SK-N-SH (cell line): ENCODE data around the gene VPS8. TPM values are rescaled to one million over a fixed set of nuclear protein-coding genes. Genes with fewer than 3 reads are reported as not detected.

Source experiments
- CTCF ChIA-PET: fragments of 300-600, 350-600 bp; formaldehyde crosslinking; extraction: SDS; loops from one replicate; lab custom pipeline; 2021; lab: Yijun Ruan, JAX
- POLR2A ChIA-PET: fragments of 350-600 bp; sonication (Branson Sonifier 250); formaldehyde crosslinking; extraction: SDS; loops from one replicate; lab custom pipeline; 2020; ENCODE audit warnings: antibody characterized with exemption, inconsistent platforms; lab: Yijun Ruan, JAX
- DNase-seq: peaks from one replicate; pipeline ENCODE4 v3.0.0; 2012
- H2AFZ ChIP-seq: fragments of 200-600 bp; sonication (generic); 2 replicates; pipeline ENCODE4 v1.8.1; 2016; ENCODE audit warnings: antibody characterized with exemption, mild to moderate bottlenecking, low read depth
- H3F3A ChIP-seq: fragments of 200-600 bp; sonication (generic); replicated peaks from 2 replicates; pipeline ENCODE3; 2016; ENCODE audit warnings: antibody characterized with exemption, mild to moderate bottlenecking; ENCODE audit not compliant: insufficient read depth
- H3K27ac ChIP-seq, 2 experiments: fragments of 200-500 bp in 1 of 2; fragments of 200-600 bp in 1 of 2; sonication (Bioruptor generic) in 1 of 2; sonication (generic), shearing (Covaris generic) in 1 of 2; 2 replicates each; pipeline versions ENCODE4 v1.5.1 to v1.6.1; 2014 to 2016; ENCODE audit warnings: low read depth in 2 of 2, inconsistent platforms in 1 of 2, low read length in 1 of 2, mild to moderate bottlenecking in 1 of 2, mixed read lengths in 1 of 2
- H3K27me3 ChIP-seq: fragments of 200-600 bp; sonication (generic), shearing (Covaris generic); 2 replicates; pipeline ENCODE4 v1.6.1; 2016; ENCODE audit warnings: mixed run types; ENCODE audit not compliant: insufficient read depth
- H3K36me3 ChIP-seq, 2 experiments: fragments of 200-500 bp in 1 of 2; fragments of 200-600 bp in 1 of 2; sonication (Bioruptor generic) in 1 of 2; sonication (generic) in 1 of 2; replicated peaks in 1 of 2; 2 replicates each; pipeline versions ENCODE3 to v1.5.1; 2014 to 2016; ENCODE audit warnings: low read length in 1 of 2, mild to moderate bottlenecking in 1 of 2; ENCODE audit not compliant: insufficient read depth in 2 of 2, control insufficient read depth in 1 of 2
- H3K4me1 ChIP-seq, 2 experiments: fragments of 200-500 bp in 1 of 2; fragments of 200-600 bp in 1 of 2; sonication (Bioruptor generic) in 1 of 2; sonication (generic), shearing (Covaris generic) in 1 of 2; 2 replicates each; pipeline versions ENCODE4 v1.5.1 to v1.6.1; 2014 to 2016; ENCODE audit warnings: low read depth in 1 of 2, low read length in 1 of 2, mixed run types in 1 of 2; ENCODE audit not compliant: insufficient read depth in 2 of 2, control insufficient read depth in 1 of 2
- H3K4me2 ChIP-seq: fragments of 200-600 bp; sonication (generic), shearing (Covaris generic); 2 replicates; pipeline ENCODE4 v1.6.1; 2017; ENCODE audit warnings: mixed run types
- H3K4me3 ChIP-seq, 2 experiments: fragments of 200-500 bp in 1 of 2; fragments of 200-600 bp in 1 of 2; sonication (Bioruptor generic) in 1 of 2; sonication (generic), shearing (Covaris generic) in 1 of 2; 2 replicates each; pipeline versions ENCODE4 v1.5.1 to v1.8.1; 2014 to 2016; ENCODE audit warnings: low read depth in 2 of 2, inconsistent platforms in 1 of 2, low read length in 1 of 2, mild to moderate bottlenecking in 1 of 2, mixed read lengths in 1 of 2, moderate library complexity in 1 of 2
- H3K79me2 ChIP-seq: fragments of 200-600 bp; sonication (generic); 2 replicates; pipeline ENCODE4 v1.8.1; 2017; ENCODE audit warnings: mild to moderate bottlenecking; ENCODE audit not compliant: insufficient read depth
- H3K9ac ChIP-seq: fragments of 200-600 bp; sonication (generic); 2 replicates; pipeline ENCODE4 v1.6.1; 2017; ENCODE audit warnings: mixed run types
- H3K9me2 ChIP-seq: fragments of 200-600 bp; sonication (generic); 2 replicates; pipeline ENCODE4 v1.6.1; 2017; ENCODE audit warnings: mixed run types
- H3K9me3 ChIP-seq: fragments of 200-600 bp; sonication (generic); 2 replicates; pipeline ENCODE4 v1.6.1; 2017; ENCODE audit warnings: mixed run types, mild to moderate bottlenecking, moderate library complexity
- H4K20me1 ChIP-seq: fragments of 200-600 bp; sonication (generic); 2 replicates; pipeline ENCODE4 v1.6.1; 2017; ENCODE audit warnings: mild to moderate bottlenecking, mixed run types; ENCODE audit not compliant: insufficient read depth
- CHD2 ChIP-seq: fragments of 150-350 bp; IDR thresholded peaks from 2 replicates; pipeline ENCODE4 v1.6.1; 2018; ENCODE audit warnings: low read length; ENCODE audit not compliant: partially characterized antibody
- ELF1 ChIP-seq: IDR thresholded peaks from 2 replicates; pipeline ENCODE4 v1.4.0; 2012
- EP300 ChIP-seq, 2 experiments: IDR thresholded peaks; 2 replicates each; pipeline versions ENCODE4 v1.4.0 to v1.6.1; 2012; ENCODE audit warnings: borderline replicate concordance in 1 of 2, low read depth in 1 of 2, low read length in 1 of 2
- FOSL2 ChIP-seq: IDR thresholded peaks from 2 replicates; pipeline ENCODE4 v1.4.0; 2012; ENCODE audit warnings: low read depth, mild to moderate bottlenecking, moderate library complexity, borderline replicate concordance
- FOXJ3 ChIP-seq: sonication (generic); formaldehyde crosslinking; IDR thresholded peaks from 2 replicates; pipeline ENCODE4 v1.5.1; 2020; ENCODE audit warnings: mild to moderate bottlenecking, missing genetic modification reagents
- FOXM1 ChIP-seq: IDR thresholded peaks from 2 replicates; pipeline ENCODE4 v1.4.0; 2012; ENCODE audit warnings: low read depth, mild to moderate bottlenecking
- IRF3 ChIP-seq: fragments of 150-350 bp; IDR thresholded peaks from 2 replicates; pipeline ENCODE4 v1.6.1; 2016; ENCODE audit warnings: mild to moderate bottlenecking, low read depth, low read length
- MEF2A ChIP-seq: IDR thresholded peaks from 2 replicates; pipeline ENCODE4 v1.4.0; 2012; ENCODE audit warnings: low read depth, borderline replicate concordance
- MXI1 ChIP-seq: IDR thresholded peaks from 2 replicates; pipeline ENCODE4 v1.6.1; 2012; ENCODE audit warnings: mild to moderate bottlenecking, low read depth, low read length, improper control_type of control experiment
- NRF1 ChIP-seq: IDR thresholded peaks from 2 replicates; pipeline ENCODE4 v1.6.1; 2012; ENCODE audit warnings: low read depth, mild to moderate bottlenecking, low read length
- RXRA ChIP-seq: IDR thresholded peaks from 2 replicates; pipeline ENCODE4 v1.4.0; 2012; ENCODE audit warnings: low read depth, mild to moderate bottlenecking, borderline replicate concordance
- SMC3 ChIP-seq: IDR thresholded peaks from 2 replicates; pipeline ENCODE4 v1.6.1; 2012; ENCODE audit warnings: low read depth, low read length, improper control_type of control experiment
- TAF1 ChIP-seq: IDR thresholded peaks from 2 replicates; pipeline ENCODE4 v1.6.1; 2012; ENCODE audit warnings: low read depth, mild to moderate bottlenecking, low read length, moderate library complexity, borderline replicate concordance
- TCF12 ChIP-seq: IDR thresholded peaks from 2 replicates; pipeline ENCODE4 v1.4.0; 2012
- TEAD4 ChIP-seq: IDR thresholded peaks from 2 replicates; pipeline ENCODE4 v1.4.0; 2012; ENCODE audit warnings: mild to moderate bottlenecking, borderline replicate concordance; ENCODE audit not compliant: insufficient read depth
- USF2 ChIP-seq: fragments of 150-350 bp; IDR thresholded peaks from 2 replicates; pipeline ENCODE4 v1.6.1; 2017; ENCODE audit warnings: antibody characterized with exemption, low read length, low read depth, borderline replicate concordance
- WGBS: methylation state at CpG from one replicate; pipeline ENCODE4 v1.1.6; 2017; ENCODE audit warnings: low lambda C conversion rate; 5-methylcytosine and 5-hydroxymethylcytosine counted together
- polyA plus RNA-seq, 3 experiments: library from polyadenylated mRNA; depleted of rRNA; stranded (reverse); fragments of >200 nt; gene quantifications; 2 replicates each; pipeline ENCODE4 v1.2.3, GENCODE V29; 2012
- TF ChIP-seq, protein P1 (sequence below): IDR thresholded peaks from 2 replicates; pipeline ENCODE4 v1.6.1; 2012; ENCODE audit warnings: mild to moderate bottlenecking, low read depth, low read length, moderate library complexity

The VPS8 gene
- polyA plus RNA-seq, 1 of the 3 experiments (the other 2 are of a cell fraction), result 12.8 TPM

- peaks cover 0 to 12% of the 10 kb centered on the region in 2 experiments; a peak in 1 of 4 replicates for H3K4me1 ChIP-seq
- H3K9ac ChIP-seq, result no peak overlapping the region
- no peaks in the 10 kb centered on the region for H3K9me3 ChIP-seq
- H3K4me2 ChIP-seq, result no peak overlapping the region
- CTCF ChIA-PET, result interaction anchor here (0.8 to 2.4 kb wide), 11 partner anchors 8 to 258 kb away, joined by 3 to 9 read pairs (median 4); no protein-coding TSS in a partner anchor
- DNase-seq, result peak; percentile 56
- H3K27me3 ChIP-seq, result no peaks in the 10 kb centered on the region
- H2AFZ ChIP-seq, result no peak overlapping the region
- TF ChIP-seq SMC3 (no peak), RXRA (no peak), TAF1 (no peak), FOXM1 (no peak), FOXJ3 (no peak), USF2 (no peak), CHD2 (no peak), MEF2A (no peak), ELF1 (no peak), TCF12 (no peak), EP300 (IDR thresholded peaks at IDR 0.05; ENCODE audit: borderline replicate concordance in 1 of 2, low read depth in 1 of 2, low read length in 1 of 2) (no peak), FOSL2 (no peak), NRF1 (no peak)
- H3K4me3 ChIP-seq, result no peak overlapping the region
- no peaks in the 10 kb centered on the region for H3K36me3 ChIP-seq
- no peaks in the 10 kb centered on the region for H3K79me2 ChIP-seq
- H3K9me2 ChIP-seq, result no peaks in the 10 kb centered on the region
- POLR2A ChIA-PET, result no interaction called here
- no peak overlapping the region for H3K27ac ChIP-seq
- no peaks in the 10 kb centered on the region for H4K20me1 ChIP-seq
- no peaks in the 10 kb centered on the region for H3F3A ChIP-seq
- 90% methylated on average over 18 of the region's 20 CpGs for WGBS
These were observed 40.5 kb upstream of the VPS8 start for GRCh38 chr3:184771301-184772127.

DNA sequence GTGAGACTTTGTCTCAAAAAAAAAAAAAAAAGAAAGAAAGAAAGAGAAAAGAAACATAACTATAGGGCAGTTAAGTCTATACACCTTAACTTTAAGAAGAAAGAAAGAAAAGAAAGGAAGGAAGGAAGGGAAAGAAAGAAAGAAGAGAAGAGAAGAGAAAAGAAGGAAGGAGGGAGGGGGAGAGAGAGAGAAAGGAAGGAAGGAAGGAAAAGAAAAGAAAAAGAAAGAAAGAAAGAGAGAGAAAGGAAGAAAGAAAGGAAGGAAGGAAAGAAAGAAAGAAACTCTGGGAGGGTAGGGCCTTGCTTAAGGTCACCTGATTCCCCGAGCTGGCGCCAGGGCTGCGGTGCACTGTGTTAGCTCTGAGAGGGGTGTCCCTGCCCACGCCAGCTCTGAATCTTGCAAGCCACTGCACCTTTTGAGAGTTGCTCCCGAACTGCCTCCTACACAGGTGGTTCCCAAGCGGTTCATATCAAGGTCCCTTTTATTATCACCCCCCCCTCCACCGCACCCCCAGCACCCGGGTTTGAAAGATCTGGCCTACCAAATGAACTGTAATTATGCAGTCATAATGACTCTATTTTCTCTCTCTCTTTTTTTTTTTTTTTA is 39.2 kb upstream of the VPS8 start:
- no peak overlapping the region for H3K9ac ChIP-seq
- no peaks in the 10 kb centered on the region for H3F3A ChIP-seq
- H3K4me2 ChIP-seq, result no peak overlapping the region
- ChIA-PET CTCF (interaction anchor here (0.9 to 2.4 kb wide), 13 partner anchors 9 to 401 kb away, joined by 3 to 7 read pairs (median 3); no protein-coding TSS in a partner anchor), POLR2A (interaction anchor here (0.7 to 2.4 kb wide), 3 partner anchors 17 to 212 kb away, joined by 4 to 8 read pairs (median 5); partner anchors contain the start of genes EPHB3 and MAGEF1)
- no peak for DNase-seq
- 68% methylated on average over 6 of the region's 8 CpGs for WGBS
- H3K4me3 ChIP-seq, result no peak overlapping the region
- H3K79me2 ChIP-seq, result no peaks in the 10 kb centered on the region
- no peak overlapping the region for H2AFZ ChIP-seq
- H3K9me2 ChIP-seq, result no peaks in the 10 kb centered on the region
- H4K20me1 ChIP-seq, result no peaks in the 10 kb centered on the region
- no peaks in the 10 kb centered on the region for H3K9me3 ChIP-seq
- no peaks in the 10 kb centered on the region for H3K27me3 ChIP-seq
- TF ChIP-seq IRF3, result no peak
- TF ChIP-seq, protein P1, sequence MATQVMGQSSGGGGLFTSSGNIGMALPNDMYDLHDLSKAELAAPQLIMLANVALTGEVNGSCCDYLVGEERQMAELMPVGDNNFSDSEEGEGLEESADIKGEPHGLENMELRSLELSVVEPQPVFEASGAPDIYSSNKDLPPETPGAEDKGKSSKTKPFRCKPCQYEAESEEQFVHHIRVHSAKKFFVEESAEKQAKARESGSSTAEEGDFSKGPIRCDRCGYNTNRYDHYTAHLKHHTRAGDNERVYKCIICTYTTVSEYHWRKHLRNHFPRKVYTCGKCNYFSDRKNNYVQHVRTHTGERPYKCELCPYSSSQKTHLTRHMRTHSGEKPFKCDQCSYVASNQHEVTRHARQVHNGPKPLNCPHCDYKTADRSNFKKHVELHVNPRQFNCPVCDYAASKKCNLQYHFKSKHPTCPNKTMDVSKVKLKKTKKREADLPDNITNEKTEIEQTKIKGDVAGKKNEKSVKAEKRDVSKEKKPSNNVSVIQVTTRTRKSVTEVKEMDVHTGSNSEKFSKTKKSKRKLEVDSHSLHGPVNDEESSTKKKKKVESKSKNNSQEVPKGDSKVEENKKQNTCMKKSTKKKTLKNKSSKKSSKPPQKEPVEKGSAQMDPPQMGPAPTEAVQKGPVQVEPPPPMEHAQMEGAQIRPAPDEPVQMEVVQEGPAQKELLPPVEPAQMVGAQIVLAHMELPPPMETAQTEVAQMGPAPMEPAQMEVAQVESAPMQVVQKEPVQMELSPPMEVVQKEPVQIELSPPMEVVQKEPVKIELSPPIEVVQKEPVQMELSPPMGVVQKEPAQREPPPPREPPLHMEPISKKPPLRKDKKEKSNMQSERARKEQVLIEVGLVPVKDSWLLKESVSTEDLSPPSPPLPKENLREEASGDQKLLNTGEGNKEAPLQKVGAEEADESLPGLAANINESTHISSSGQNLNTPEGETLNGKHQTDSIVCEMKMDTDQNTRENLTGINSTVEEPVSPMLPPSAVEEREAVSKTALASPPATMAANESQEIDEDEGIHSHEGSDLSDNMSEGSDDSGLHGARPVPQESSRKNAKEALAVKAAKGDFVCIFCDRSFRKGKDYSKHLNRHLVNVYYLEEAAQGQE, result no peak
- no peak for TF ChIP-seq TEAD4
- no peak for TF ChIP-seq FOXM1
- no peak for TF ChIP-seq MXI1
- H3K4me1 ChIP-seq, result peaks cover 0 to 15% of the 10 kb centered on the region in 2 experiments; a peak in 1 of 4 replicates
- no peaks in the 10 kb centered on the region for H3K36me3 ChIP-seq
- H3K27ac ChIP-seq, result peak overlapping the region in 1 of 2 experiments; percentile 30; a peak in 1 of 4 replicates
